GM23248 (cell line): ENCODE data around the gene BEST3. TPM values are rescaled to one million over a fixed set of nuclear protein-coding genes. Genes with fewer than 3 reads are reported as not detected.

Source experiments
- DNase-seq: peaks from one replicate; pipeline ENCODE4 v3.0.0-alpha.2; 2015
- H2AFZ ChIP-seq: fragments of 200-600 bp; sonication (generic); 2 replicates; pipeline ENCODE4 v1.6.1; 2016; ENCODE audit warnings: antibody characterized with exemption
- H3F3A ChIP-seq: fragments of 200-600 bp; sonication (generic); 2 replicates; pipeline ENCODE4 v1.6.1; 2016; ENCODE audit warnings: mild to moderate bottlenecking, antibody characterized with exemption, mixed run types; ENCODE audit not compliant: insufficient read depth
- H3K27ac ChIP-seq: fragments of 200-600 bp; sonication (generic); 2 replicates; pipeline ENCODE4 v1.5.1; 2016; ENCODE audit warnings: mild to moderate bottlenecking
- H3K27me3 ChIP-seq: fragments of 200-600 bp; sonication (generic); replicated peaks from 2 replicates; pipeline ENCODE4 v1.6.1; 2016; ENCODE audit warnings: mild to moderate bottlenecking; ENCODE audit not compliant: insufficient read depth
- H3K36me3 ChIP-seq: fragments of 200-600 bp; sonication (generic); 2 replicates; pipeline ENCODE4 v1.6.1; 2016; ENCODE audit warnings: low read depth, mild to moderate bottlenecking
- H3K4me1 ChIP-seq: fragments of 200-600 bp; sonication (generic); 2 replicates; pipeline ENCODE4 v1.6.1; 2016; ENCODE audit warnings: mild to moderate bottlenecking; ENCODE audit not compliant: insufficient read depth
- H3K4me2 ChIP-seq: fragments of 200-600 bp; sonication (generic); one replicate; pipeline ENCODE4 v1.6.1; 2016; ENCODE audit warnings: mild to moderate bottlenecking; ENCODE audit not compliant: unreplicated experiment
- H3K4me3 ChIP-seq: fragments of 200-600 bp; sonication (generic); 2 replicates; pipeline ENCODE4 v1.5.1; 2016; ENCODE audit warnings: mild to moderate bottlenecking
- H3K79me2 ChIP-seq: fragments of 200-600 bp; sonication (generic); 2 replicates; pipeline ENCODE4 v1.6.1; 2016; ENCODE audit warnings: mild to moderate bottlenecking; ENCODE audit not compliant: insufficient read depth
- H3K9ac ChIP-seq: fragments of 200-600 bp; sonication (generic); 2 replicates; pipeline ENCODE4 v1.6.1; 2016; ENCODE audit warnings: mild to moderate bottlenecking
- H3K9me2 ChIP-seq: fragments of 200-600 bp; sonication (generic); 2 replicates; pipeline ENCODE4 v1.6.1; 2016; ENCODE audit warnings: mixed run types, mild to moderate bottlenecking, moderate library complexity; ENCODE audit not compliant: insufficient read depth
- H3K9me3 ChIP-seq: fragments of 200-600 bp; sonication (generic); one replicate; pipeline ENCODE4 v1.6.1; 2017; ENCODE audit warnings: low read depth
- H4K20me1 ChIP-seq: fragments of 200-600 bp; sonication (generic); 2 replicates; pipeline ENCODE4 v1.6.0; 2016; ENCODE audit not compliant: insufficient read depth
- EZH2 ChIP-seq: fragments of 200-600 bp; sonication (generic); IDR thresholded peaks from 2 replicates; pipeline ENCODE4 v1.6.1; 2018; ENCODE audit warnings: antibody characterized with exemption, mild to moderate bottlenecking; ENCODE audit not compliant: insufficient read depth, poor library complexity, severe bottlenecking
- EZH2phosphoT487 ChIP-seq: fragments of 200-600 bp; sonication (generic); IDR thresholded peaks from 2 replicates; pipeline ENCODE4 v1.6.1; 2018; ENCODE audit warnings: antibody characterized with exemption, moderate library complexity, mild to moderate bottlenecking, low read depth; ENCODE audit not compliant: insufficient read depth
- WGBS, 2 experiments: methylation state at CpG; one replicate each; pipeline ENCODE4 v1.1.6; 2015 to 2017; ENCODE audit warnings: low lambda C conversion rate in 2 of 2, low coverage in 1 of 2; ENCODE audit errors: missing lambda C conversion rate in 2 of 2; 5-methylcytosine and 5-hydroxymethylcytosine counted together
- in situ Hi-C: fragments of 300-500 bp; cut with MboI; formaldehyde crosslinking; loops from 2 replicates; pipeline ENCODE4 v1.15.0; 2020
- polyA plus RNA-seq: library from polyadenylated mRNA; unstranded; fragments of >200 nt; fragmentation: Nextera tagmentation; extraction: Ambion mirVana; gene quantifications from 2 replicates; pipeline ENCODE4 v1.2.1, GENCODE V29; 2016
- total RNA-seq: library from RNA; depleted of rRNA; stranded (reverse); fragments of >200 nt; shearing (Covaris generic); gene quantifications from 2 replicates; pipeline ENCODE4 v1.2.3, GENCODE V29; 2014

BEST3 gene
- total and polyA plus RNA-seq, 2 experiments from 2014 or later = not detected

GRCh38 chr12:69621551-69621950 lies 77.6 kb downstream of the BEST3 start:
- Histone ChIP-seq H3K4me1 (no peaks in the 10 kb centered on the region), H3K4me3 (no peak overlapping the region), H3K27me3 (peaks cover 16% of the 10 kb centered on the region), H3K36me3 (no peaks in the 10 kb centered on the region), H2AFZ (no peak overlapping the region), H3K79me2 (no peaks in the 10 kb centered on the region), H3K9ac (no peak overlapping the region), H3F3A (no peaks in the 10 kb centered on the region), H3K4me2 (no peak overlapping the region), H3K9me2 (no peaks in the 10 kb centered on the region), H3K27ac (no peak overlapping the region), H3K9me3 (no peaks in the 10 kb centered on the region), H4K20me1 (no peaks in the 10 kb centered on the region)
- in situ Hi-C loops = no loop called here
- 48 to 57% methylated on average over 2 of the region's 2 CpGs for WGBS, 2 experiments
- no peak for TF ChIP-seq EZH2
- TF ChIP-seq EZH2phosphoT487 = no peak
- DNase-seq = no peak

GRCh38 chr12:69620921-69621320 lies 78.2 kb downstream of the BEST3 start:
- Histone ChIP-seq H2AFZ (no peak overlapping the region), H3K27ac (no peak overlapping the region), H3K79me2 (no peaks in the 10 kb centered on the region), H3F3A (no peaks in the 10 kb centered on the region), H3K27me3 (peaks cover 16% of the 10 kb centered on the region), H3K4me1 (no peaks in the 10 kb centered on the region), H3K9ac (no peak overlapping the region), H3K36me3 (no peaks in the 10 kb centered on the region), H4K20me1 (no peaks in the 10 kb centered on the region), H3K9me2 (no peaks in the 10 kb centered on the region), H3K4me2 (no peak overlapping the region), H3K4me3 (no peak overlapping the region), H3K9me3 (no peaks in the 10 kb centered on the region)
- 79 to 86% methylated on average over 2 of the region's 2 CpGs for WGBS, 2 experiments
- no peak for DNase-seq
- in situ Hi-C loops = no loop called here
- no peak for TF ChIP-seq EZH2
- no peak for TF ChIP-seq EZH2phosphoT487

DNA sequence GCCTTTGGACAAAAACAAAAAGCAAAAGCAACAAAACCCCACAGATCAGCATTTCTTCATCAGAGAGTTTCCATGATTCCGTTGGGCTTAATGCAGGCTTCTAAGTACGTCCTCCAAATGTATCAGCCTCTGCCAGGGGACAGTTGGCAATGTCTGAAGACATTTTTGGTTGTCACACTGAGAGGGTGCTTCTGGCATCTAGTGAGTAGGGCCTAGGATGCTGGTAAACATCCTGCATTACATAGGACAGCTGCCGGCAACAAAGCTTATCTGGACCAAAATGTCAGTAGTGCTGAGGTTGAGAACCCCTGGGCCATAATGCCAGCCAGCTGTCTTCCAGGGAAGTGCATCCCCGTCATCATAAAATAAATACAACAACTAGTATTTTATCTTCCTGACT lies 79.0 kb downstream of the BEST3 start:
- in situ Hi-C loops = no loop called here
- no peaks in the 10 kb centered on the region for H3K9me2 ChIP-seq

GRCh38 chr12:69619050-69619449 lies 80.1 kb downstream of the BEST3 start:
- WGBS, 2 experiments = 39 to 50% methylated on average over 6 of the region's 6 CpGs
- no peak overlapping the region for H3K4me3 ChIP-seq
- DNase-seq = no peak
- in situ Hi-C loops = no loop called here
- H3K4me1 ChIP-seq = no peaks in the 10 kb centered on the region
- H3K27me3 ChIP-seq = peaks cover 6% of the 10 kb centered on the region; the same call in 1 of the 2 replicates
- TF ChIP-seq EZH2phosphoT487 (no peak), EZH2 (no peak)
- H3K9ac ChIP-seq = no peak overlapping the region
- H3K9me3 ChIP-seq = no peaks in the 10 kb centered on the region
- H4K20me1 ChIP-seq = no peaks in the 10 kb centered on the region
- no peaks in the 10 kb centered on the region for H3K79me2 ChIP-seq
- no peak overlapping the region for H3K27ac ChIP-seq
- H3K9me2 ChIP-seq = no peaks in the 10 kb centered on the region
- no peak overlapping the region for H2AFZ ChIP-seq
- no peaks in the 10 kb centered on the region for H3F3A ChIP-seq
- H3K36me3 ChIP-seq = no peaks in the 10 kb centered on the region
- no peak overlapping the region for H3K4me2 ChIP-seq

More for the DNA sequence above, 79.0 kb downstream of the BEST3 start:
- Histone ChIP-seq H3K4me3 (no peak overlapping the region), H2AFZ (no peak overlapping the region), H3K79me2 (no peaks in the 10 kb centered on the region), H3K4me1 (no peaks in the 10 kb centered on the region), H4K20me1 (no peaks in the 10 kb centered on the region), H3K9me3 (no peaks in the 10 kb centered on the region), H3K27me3 (peaks cover 9% of the 10 kb centered on the region; the same call in 1 of the 2 replicates), H3F3A (no peaks in the 10 kb centered on the region), H3K36me3 (no peaks in the 10 kb centered on the region), H3K9ac (no peak overlapping the region), H3K4me2 (no peak overlapping the region), H3K27ac (no peak overlapping the region)
- TF ChIP-seq EZH2 (no peak), EZH2phosphoT487 (no peak)
- no peak for DNase-seq
- 45 to 48% methylated on average over 4 of the region's 4 CpGs for WGBS, 2 experiments

- Histone ChIP-seq H3K27me3 (peaks cover 10% of the 10 kb centered on the region), H3K4me1 (no peaks in the 10 kb centered on the region), H4K20me1 (no peaks in the 10 kb centered on the region), H3K4me3 (no peak overlapping the region), H3K27ac (no peak overlapping the region), H3F3A (no peaks in the 10 kb centered on the region), H2AFZ (no peak overlapping the region), H3K9me3 (no peaks in the 10 kb centered on the region), H3K4me2 (no peak overlapping the region), H3K9ac (no peak overlapping the region), H3K79me2 (no peaks in the 10 kb centered on the region), H3K9me2 (no peaks in the 10 kb centered on the region), H3K36me3 (no peaks in the 10 kb centered on the region)
- in situ Hi-C loops = no loop called here
- 59 to 60% methylated on average over 12 to 14 of the region's 14 CpGs for WGBS, 2 experiments
- no peak for TF ChIP-seq EZH2
- no peak for TF ChIP-seq EZH2phosphoT487
- DNase-seq = no peak
Measured at GRCh38 chr12:69616025-69616424, 83.1 kb downstream of the BEST3 start.
